ENCODE data around the gene HSD3B2. TPM values are rescaled to one million over a fixed set of nuclear protein-coding genes. Genes with fewer than 3 reads are reported as not detected.
A peak's percentile ranks its signal among the peaks of the same experiment; 100 is the strongest.

Gene HSD3B2
- total RNA-seq, 1 experiment from 2014 or later = not detected

- Mint-ChIP-seq H3K4me1 (peaks cover 9 to 12% of the 10 kb centered on the region in 2 experiments), H3K4me3 (no peak overlapping the region), H3K36me3 (ENCODE audit: insufficient read depth in 1 of 3, low read depth in 3 of 3) (no peaks in the 10 kb centered on the region), H3K9me3 (no peaks in the 10 kb centered on the region), H3K27me3 (ENCODE audit: low read depth) (peaks cover 5% of the 10 kb centered on the region), H3K27ac (no peak overlapping the region)
- no peak overlapping the region for H2BK12ac ChIP-seq (ENCODE audit: insufficient read length, low read depth, low read length)
- H2BK5ac ChIP-seq (ENCODE audit: insufficient read length, low read length) = no peak overlapping the region
- H4K91ac ChIP-seq (ENCODE audit: insufficient read length, low read depth, low read length) = no peak overlapping the region
- H2BK15ac ChIP-seq (ENCODE audit: low read depth, low read length) = no peak overlapping the region
- H3K9ac ChIP-seq (ENCODE audit: extremely low read depth, insufficient read length, low read length) = no peak overlapping the region
- H3K79me2 ChIP-seq (ENCODE audit: insufficient read depth, low read length) = no peaks in the 10 kb centered on the region
- no peak overlapping the region for H3K18ac ChIP-seq (ENCODE audit: insufficient read length, low read depth, low read length)
- no CpG with 5 or more reads among the region's 5 CpGs for WGBS (ENCODE audit: extremely low coverage, insufficient read length, low lambda C conversion rate)
- H2BK120ac ChIP-seq (ENCODE audit: low read depth, low read length, poor library complexity, severe bottlenecking) = no peak overlapping the region
- H3K4me2 ChIP-seq (ENCODE audit: insufficient read depth, insufficient read length, low read length) = no peak overlapping the region
- no peak for DNase-seq
- no peaks in the 10 kb centered on the region; the same call in 1 of the 2 replicates for H3K4me1 ChIP-seq (ENCODE audit: insufficient read depth, low read length)
- H3K79me1 ChIP-seq (ENCODE audit: insufficient read depth, low read depth, low read length, poor library complexity, severe bottlenecking) = no peaks in the 10 kb centered on the region
- H3K9me3 ChIP-seq (ENCODE audit: control insufficient read depth, low read depth, low read length) = no peaks in the 10 kb centered on the region
- no peaks in the 10 kb centered on the region for H3K27me3 ChIP-seq (ENCODE audit: insufficient read depth, low read length)
- no peak overlapping the region for H3K23ac ChIP-seq (ENCODE audit: insufficient read length, low read depth, low read length)
- no peak overlapping the region for H2BK20ac ChIP-seq (ENCODE audit: low read depth, low read length, poor library complexity, severe bottlenecking)
- no peak overlapping the region for H4K5ac ChIP-seq (ENCODE audit: insufficient read length, low read depth, low read length)
- no peaks in the 10 kb centered on the region for H4K20me1 ChIP-seq (ENCODE audit: control insufficient read depth, insufficient read depth, insufficient read length)
- TF ChIP-seq CTCF (conservative IDR thresholded peaks at IDR 0.05) = peak; percentile 28; the same call in 1 of the 3 replicates
- H2AFZ ChIP-seq (ENCODE audit: low read length) = no peak overlapping the region
- H4K8ac ChIP-seq (replicated peaks; ENCODE audit: insufficient read length, low read depth, low read length) = no peak overlapping the region
- no peak overlapping the region for H3K56ac ChIP-seq (ENCODE audit: insufficient read length, low read depth, low read length)
- no peak overlapping the region for H3K27ac ChIP-seq (ENCODE audit: insufficient read length, low read depth, low read length)
- H3K23me2 ChIP-seq (ENCODE audit: insufficient read length, low read depth, low read length, poor library complexity, severe bottlenecking) = no peaks in the 10 kb centered on the region
- no peak overlapping the region for H3K4ac ChIP-seq (ENCODE audit: low read depth, low read length)
- H3K14ac ChIP-seq (ENCODE audit: insufficient read depth, low read length) = no peak overlapping the region
- H3T11ph ChIP-seq (ENCODE audit: low read length) = no peak overlapping the region
- no peak overlapping the region for H2AK5ac ChIP-seq (ENCODE audit: insufficient read length, low read length)
These were observed 56.6 kb downstream of the HSD3B2 start for GRCh38 chr1:119471566-119471965.
